Measurements from ENCODE around the gene UVRAG. TPM values are rescaled to one million over a fixed set of nuclear protein-coding genes. Genes with fewer than 3 reads are reported as not detected.

Gene UVRAG
- total and polyA plus RNA-seq, 12 donors = 5.0 to 18.3 (median 13.4) TPM

GRCh38 chr11:76062733-76063132, 247.7 kb downstream of the UVRAG start:
- intact Hi-C loops (cut with DNase I) = no loop called here
- H3K9me3 ChIP-seq = no peaks in the 10 kb centered on the region
- no peak for DNase-seq
- H3K27me3 ChIP-seq = no peaks in the 10 kb centered on the region
- ATAC-seq = peak in 2 of 8 donors; percentile 50 to 94
- WGBS, 2 donors = 75 to 77% methylated on average over 6 of the region's 6 CpGs
- H3K4me3 ChIP-seq = no peak overlapping the region
- H3K27ac ChIP-seq = no peak overlapping the region
- no peaks in the 10 kb centered on the region for H3K4me1 ChIP-seq
- peaks cover 0 to 37% (median 8%) of the 10 kb centered on the region in 9 donors for H3K36me3 ChIP-seq
- TF ChIP-seq CTCF (IDR thresholded peaks at IDR 0.05) = no peak

DNA sequence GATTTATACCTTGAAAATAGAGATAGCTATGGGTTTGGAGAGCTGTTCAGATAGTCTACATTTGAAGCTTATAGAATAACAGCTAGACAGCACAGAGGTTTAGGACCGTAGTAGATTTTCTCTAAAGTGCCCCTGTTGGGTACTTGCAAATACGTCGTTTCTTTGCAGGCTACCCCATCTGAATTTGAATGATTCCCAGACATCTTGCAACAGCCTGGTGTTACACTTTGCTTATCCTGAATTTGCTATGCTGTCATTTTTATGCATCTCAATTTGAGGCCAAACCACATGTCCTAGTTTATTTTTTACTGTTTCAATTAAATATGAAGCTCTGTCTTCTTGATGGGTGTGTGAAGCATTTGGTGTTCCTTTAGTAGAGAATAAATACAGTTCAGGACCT, 249.2 kb downstream of the UVRAG start:
- Histone ChIP-seq H3K9me3 (no peaks in the 10 kb centered on the region), H3K36me3 (peaks cover 0 to 43% (median 8%) of the 10 kb centered on the region in 9 donors), H3K4me1 (no peaks in the 10 kb centered on the region), H3K27me3 (no peaks in the 10 kb centered on the region), H3K27ac (no peak overlapping the region), H3K4me3 (no peak overlapping the region)
- WGBS, 2 donors = 87 to 90% methylated on average over 3 of the region's 3 CpGs
- no peak for TF ChIP-seq CTCF (IDR thresholded peaks at IDR 0.05)
- no peak for DNase-seq
- ATAC-seq = no peak
- intact Hi-C loops (cut with DNase I) = no loop called here

DNA sequence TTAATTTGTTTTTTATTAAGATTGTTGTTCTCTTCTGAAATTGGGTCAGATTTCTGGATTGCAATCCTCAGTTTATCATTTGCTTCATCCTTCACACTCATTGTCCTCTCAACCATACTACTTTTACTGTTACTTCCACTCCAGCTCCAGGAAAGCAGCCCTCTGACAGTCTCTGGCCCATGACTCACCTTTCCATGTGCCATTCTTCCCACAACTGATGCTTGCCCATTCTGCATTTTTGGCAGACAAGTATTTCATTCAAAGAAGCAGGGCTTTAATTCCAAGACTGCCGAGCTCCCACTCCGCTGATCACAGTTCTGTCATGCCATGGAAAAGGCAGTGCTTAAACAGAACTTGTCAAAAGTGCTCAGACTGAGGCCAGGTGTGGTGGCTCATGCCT, 252.1 kb downstream of the UVRAG start:
- ATAC-seq = no peak
- Histone ChIP-seq H3K4me1 (peaks cover 0 to 8% (median 0%) of the 10 kb centered on the region in 9 donors), H3K9me3 (no peaks in the 10 kb centered on the region), H3K4me3 (no peak overlapping the region), H3K27me3 (no peaks in the 10 kb centered on the region), H3K36me3 (peaks cover 0 to 42% (median 8%) of the 10 kb centered on the region in 9 donors), H3K27ac (no peak overlapping the region)
- intact Hi-C loops (cut with DNase I) = no loop called here
- DNase-seq = no peak
- no peak for TF ChIP-seq CTCF (IDR thresholded peaks at IDR 0.05)
- 95 to 98% methylated on average over 2 of the region's 2 CpGs for WGBS, 2 donors

DNA sequence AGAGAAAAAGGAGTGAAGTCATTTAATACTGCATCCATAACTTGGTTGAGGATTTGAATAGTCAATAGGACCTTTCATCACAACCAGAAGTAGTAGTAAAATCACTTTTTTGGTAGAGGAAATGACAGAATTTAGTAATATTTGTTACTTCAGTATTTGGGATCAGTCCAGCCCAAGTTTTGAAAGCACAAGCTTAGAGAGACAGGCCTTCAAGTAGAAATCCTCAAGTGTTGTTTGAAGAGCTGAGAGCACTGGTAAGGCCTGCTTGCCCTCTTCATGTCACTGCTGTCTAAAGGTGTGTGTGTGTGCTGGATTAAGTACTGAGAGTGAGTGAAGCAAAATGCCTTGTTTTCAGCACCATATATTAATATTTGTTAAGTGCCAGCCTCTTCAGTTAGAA, 254.0 kb downstream of the UVRAG start:
- intact Hi-C loops (cut with DNase I) = no loop called here
- H3K27ac ChIP-seq = no peak overlapping the region
- no peaks in the 10 kb centered on the region for H3K9me3 ChIP-seq
- no peak overlapping the region for H3K4me3 ChIP-seq
- ATAC-seq = no peak
- H3K27me3 ChIP-seq = no peaks in the 10 kb centered on the region
- peaks cover 0 to 38% (median 8%) of the 10 kb centered on the region in 9 donors for H3K36me3 ChIP-seq
- TF ChIP-seq CTCF (IDR thresholded peaks at IDR 0.05) = no peak
- DNase-seq = no peak
- H3K4me1 ChIP-seq = peaks cover 0 to 22% (median 18%) of the 10 kb centered on the region in 9 donors
